Duodenal mucosa (tissue), 2 donors: ENCODE results near the gene HIPK2.

Experiments used
- H3K27ac ChIP-seq: one replicate; pipeline ENCODE4 v1.7.0; 2013; ENCODE audit warnings: low read depth, low read length
- H3K27me3 ChIP-seq, 2 donors: one replicate each; pipeline ENCODE4 v1.7.0; 2013; ENCODE audit warnings: low read length in 2 of 2, control low read depth in 1 of 2; ENCODE audit not compliant: insufficient read depth in 2 of 2, control insufficient read depth in 1 of 2
- H3K36me3 ChIP-seq, 2 donors: one replicate each; pipeline ENCODE4 v1.7.0; 2013; ENCODE audit warnings: low read length in 2 of 2, control low read depth in 1 of 2; ENCODE audit not compliant: insufficient read depth in 2 of 2, control insufficient read depth in 1 of 2
- H3K4me1 ChIP-seq, 2 donors: one replicate each; pipeline ENCODE4 v1.7.0; 2013; ENCODE audit warnings: low read length in 2 of 2, control low read depth in 1 of 2; ENCODE audit not compliant: insufficient read depth in 2 of 2, control insufficient read depth in 1 of 2
- H3K4me3 ChIP-seq, 2 donors: one replicate each; pipeline ENCODE4 v1.7.0; 2013; ENCODE audit warnings: low read length in 2 of 2, low read depth in 1 of 2
- H3K9ac ChIP-seq, 2 donors: one replicate each; pipeline ENCODE4 v1.7.0; 2013; ENCODE audit warnings: low read length in 2 of 2, low read depth in 1 of 2
- H3K9me3 ChIP-seq, 2 donors: one replicate each; pipeline ENCODE4 v1.7.0; 2013; ENCODE audit warnings: low read length in 2 of 2, control low read depth in 1 of 2; ENCODE audit not compliant: control insufficient read depth in 1 of 2

Gene HIPK2

GRCh38 chr7:139699640-139700504 lies 77.9 kb downstream of the HIPK2 start:
- no peak overlapping the region for H3K9ac ChIP-seq
- peaks cover 10 to 31% of the 10 kb centered on the region in 2 donors for H3K4me1 ChIP-seq
- no peak overlapping the region for H3K27ac ChIP-seq
- H3K27me3 ChIP-seq: no peaks in the 10 kb centered on the region
- peaks cover 0 to 32% of the 10 kb centered on the region in 2 donors for H3K36me3 ChIP-seq
- H3K4me3 ChIP-seq: no peak overlapping the region
- H3K9me3 ChIP-seq: no peaks in the 10 kb centered on the region

GRCh38 chr7:139698844-139699243 lies 79.0 kb downstream of the HIPK2 start:
- no peak overlapping the region for H3K27ac ChIP-seq
- no peaks in the 10 kb centered on the region for H3K9me3 ChIP-seq
- peaks cover 3 to 27% of the 10 kb centered on the region in 2 donors for H3K36me3 ChIP-seq
- no peak overlapping the region for H3K4me3 ChIP-seq
- no peaks in the 10 kb centered on the region for H3K27me3 ChIP-seq
- H3K4me1 ChIP-seq: peaks cover 6 to 23% of the 10 kb centered on the region in 2 donors
- no peak overlapping the region for H3K9ac ChIP-seq

GRCh38 chr7:139698278-139698677 lies 79.5 kb downstream of the HIPK2 start:
- Histone ChIP-seq H3K36me3 (peaks cover 3 to 27% of the 10 kb centered on the region in 2 donors), H3K9ac (no peak overlapping the region), H3K27ac (no peak overlapping the region), H3K4me3 (no peak overlapping the region), H3K27me3 (no peaks in the 10 kb centered on the region), H3K4me1 (peaks cover 6 to 22% of the 10 kb centered on the region in 2 donors), H3K9me3 (no peaks in the 10 kb centered on the region)

- Histone ChIP-seq H3K27ac (no peak overlapping the region), H3K27me3 (no peaks in the 10 kb centered on the region), H3K4me1 (peaks cover 9 to 20% of the 10 kb centered on the region in 2 donors)
Observed at GRCh38 chr7:139697056-139697455, 80.7 kb downstream of the HIPK2 start.

GRCh38 chr7:139696552-139696951 lies 81.2 kb downstream of the HIPK2 start:
- Histone ChIP-seq H3K9me3 (no peaks in the 10 kb centered on the region), H3K27me3 (no peaks in the 10 kb centered on the region), H3K4me3 (no peak overlapping the region), H3K36me3 (peaks cover 3 to 20% of the 10 kb centered on the region in 2 donors), H3K27ac (no peak overlapping the region), H3K4me1 (peaks cover 12 to 20% of the 10 kb centered on the region in 2 donors), H3K9ac (no peak overlapping the region)

More at GRCh38 chr7:139697056-139697455, 80.7 kb downstream of the HIPK2 start:
- peaks cover 3 to 21% of the 10 kb centered on the region in 2 donors for H3K36me3 ChIP-seq
- H3K9ac ChIP-seq: no peak overlapping the region
- H3K9me3 ChIP-seq: no peaks in the 10 kb centered on the region
- H3K4me3 ChIP-seq: no peak overlapping the region

GRCh38 chr7:139695588-139695987 lies 82.2 kb downstream of the HIPK2 start:
- peaks cover 3 to 20% of the 10 kb centered on the region in 2 donors for H3K36me3 ChIP-seq
- peaks cover 21 to 24% of the 10 kb centered on the region in 2 donors for H3K4me1 ChIP-seq
- no peak overlapping the region for H3K4me3 ChIP-seq
- H3K27me3 ChIP-seq: no peaks in the 10 kb centered on the region
- H3K9ac ChIP-seq: no peak overlapping the region
- no peak overlapping the region for H3K27ac ChIP-seq
- no peaks in the 10 kb centered on the region for H3K9me3 ChIP-seq

- no peak overlapping the region for H3K4me3 ChIP-seq
- H3K27me3 ChIP-seq: no peaks in the 10 kb centered on the region
- peaks cover 21% of the 10 kb centered on the region in 2 donors for H3K4me1 ChIP-seq
- H3K9ac ChIP-seq: no peak overlapping the region
- H3K27ac ChIP-seq: no peak overlapping the region
- no peaks in the 10 kb centered on the region for H3K9me3 ChIP-seq
- peaks cover 3 to 19% of the 10 kb centered on the region in 2 donors for H3K36me3 ChIP-seq
Observed at GRCh38 chr7:139695051-139695450, 82.7 kb downstream of the HIPK2 start.

- Histone ChIP-seq H3K9me3 (no peaks in the 10 kb centered on the region), H3K27ac (no peak overlapping the region), H3K36me3 (peaks cover 6 to 19% of the 10 kb centered on the region in 2 donors), H3K4me1 (peaks cover 15 to 21% of the 10 kb centered on the region in 2 donors), H3K9ac (no peak overlapping the region), H3K4me3 (no peak overlapping the region), H3K27me3 (no peaks in the 10 kb centered on the region)
Observed at GRCh38 chr7:139694389-139694676, 83.5 kb downstream of the HIPK2 start.

- Histone ChIP-seq H3K9ac (no peak overlapping the region), H3K27me3 (no peaks in the 10 kb centered on the region), H3K27ac (no peak overlapping the region), H3K9me3 (no peaks in the 10 kb centered on the region), H3K4me3 (no peak overlapping the region), H3K36me3 (peaks cover 7 to 14% of the 10 kb centered on the region in 2 donors), H3K4me1 (peaks cover 15 to 21% of the 10 kb centered on the region in 2 donors)
Observed at GRCh38 chr7:139693651-139694388, 84.0 kb downstream of the HIPK2 start.

- Histone ChIP-seq H3K9ac (no peak overlapping the region), H3K9me3 (no peaks in the 10 kb centered on the region), H3K27ac (no peak overlapping the region), H3K4me1 (peaks cover 15 to 21% of the 10 kb centered on the region in 2 donors), H3K36me3 (peaks cover 9 to 10% of the 10 kb centered on the region in 2 donors), H3K27me3 (no peaks in the 10 kb centered on the region), H3K4me3 (no peak overlapping the region)
Observed at GRCh38 chr7:139692723-139693122, 85.1 kb downstream of the HIPK2 start.
